ENCODE data around the gene ZC3HAV1.

DNA sequence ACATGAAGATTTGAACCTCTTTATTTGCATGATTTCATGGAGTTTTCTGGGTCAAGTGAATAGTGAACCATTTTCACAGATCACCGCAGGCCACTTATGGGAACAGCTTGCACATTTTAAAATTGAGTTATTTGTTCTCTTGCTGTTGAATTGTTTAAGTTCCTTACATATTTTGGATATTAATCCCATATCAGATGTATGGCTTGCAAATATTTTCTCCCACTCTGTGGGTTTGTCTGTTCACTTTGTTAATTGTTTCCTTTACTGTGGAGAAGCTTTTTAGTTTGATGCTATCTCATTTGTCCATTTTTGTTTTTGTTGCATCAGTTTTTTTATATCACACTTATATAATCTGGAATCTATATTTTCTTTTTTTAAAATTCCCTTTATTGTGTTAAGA lies 59.6 kb downstream of the ZC3HAV1 start:
- no peak for TF ChIP-seq SRF (IDR thresholded peaks at IDR 0.05; ENCODE audit: low read depth in 2 of 2, low read length in 2 of 2)
- TF ChIP-seq, protein P1, sequence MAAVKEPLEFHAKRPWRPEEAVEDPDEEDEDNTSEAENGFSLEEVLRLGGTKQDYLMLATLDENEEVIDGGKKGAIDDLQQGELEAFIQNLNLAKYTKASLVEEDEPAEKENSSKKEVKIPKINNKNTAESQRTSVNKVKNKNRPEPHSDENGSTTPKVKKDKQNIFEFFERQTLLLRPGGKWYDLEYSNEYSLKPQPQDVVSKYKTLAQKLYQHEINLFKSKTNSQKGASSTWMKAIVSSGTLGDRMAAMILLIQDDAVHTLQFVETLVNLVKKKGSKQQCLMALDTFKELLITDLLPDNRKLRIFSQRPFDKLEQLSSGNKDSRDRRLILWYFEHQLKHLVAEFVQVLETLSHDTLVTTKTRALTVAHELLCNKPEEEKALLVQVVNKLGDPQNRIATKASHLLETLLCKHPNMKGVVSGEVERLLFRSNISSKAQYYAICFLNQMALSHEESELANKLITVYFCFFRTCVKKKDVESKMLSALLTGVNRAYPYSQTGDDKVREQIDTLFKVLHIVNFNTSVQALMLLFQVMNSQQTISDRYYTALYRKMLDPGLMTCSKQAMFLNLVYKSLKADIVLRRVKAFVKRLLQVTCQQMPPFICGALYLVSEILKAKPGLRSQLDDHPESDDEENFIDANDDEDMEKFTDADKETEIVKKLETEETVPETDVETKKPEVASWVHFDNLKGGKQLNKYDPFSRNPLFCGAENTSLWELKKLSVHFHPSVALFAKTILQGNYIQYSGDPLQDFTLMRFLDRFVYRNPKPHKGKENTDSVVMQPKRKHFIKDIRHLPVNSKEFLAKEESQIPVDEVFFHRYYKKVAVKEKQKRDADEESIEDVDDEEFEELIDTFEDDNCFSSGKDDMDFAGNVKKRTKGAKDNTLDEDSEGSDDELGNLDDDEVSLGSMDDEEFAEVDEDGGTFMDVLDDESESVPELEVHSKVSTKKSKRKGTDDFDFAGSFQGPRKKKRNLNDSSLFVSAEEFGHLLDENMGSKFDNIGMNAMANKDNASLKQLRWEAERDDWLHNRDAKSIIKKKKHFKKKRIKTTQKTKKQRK (IDR thresholded peaks at IDR 0.05; ENCODE audit: low read depth, low read length): no peak
- TF ChIP-seq PKNOX1 (IDR thresholded peaks at IDR 0.05): no peak
- no peak for TF ChIP-seq POLR2A (IDR thresholded peaks at IDR 0.05; ENCODE audit: low read depth, low read length)
- TF ChIP-seq EZH2 (IDR thresholded peaks at IDR 0.05; ENCODE audit: borderline replicate concordance, control insufficient read depth, low read depth, low read length): no peak
- TF ChIP-seq MXI1 (IDR thresholded peaks at IDR 0.05; ENCODE audit: low read depth, low read length): no peak
- no peak for TF ChIP-seq ZNF274 (IDR thresholded peaks at IDR 0.05; ENCODE audit: insufficient read depth, insufficient read length)

Data from GM12878 (cell line).